Transverse colon (tissue), 3 donors: ENCODE data around the gene ALPK3.

Experiments used
- CTCF ChIP-seq, 5 experiments: fragments of 200-600 bp in 3 of 5; fragments of 450-650 bp in 2 of 5; sonication (generic) in 3 of 5; IDR thresholded peaks; 1 replicate in 2 of 5; 2 replicates in 3 of 5; pipeline ENCODE4 v1.5.1; 2016 to 2017; ENCODE audit warnings: antibody characterized with exemption in 5 of 5, inconsistent platforms in 3 of 5, mild to moderate bottlenecking in 2 of 5, moderate library complexity in 1 of 5
- EP300 ChIP-seq: sonication (generic); formaldehyde crosslinking; IDR thresholded peaks from one replicate; pipeline ENCODE4 v1.6.1; 2017; ENCODE audit warnings: antibody characterized with exemption, low read depth
- POLR2A ChIP-seq: fragments of 450-650 bp; IDR thresholded peaks from one replicate; pipeline ENCODE4 v1.6.1; 2016; ENCODE audit warnings: antibody characterized with exemption, mild to moderate bottlenecking, moderate library complexity

- no peak for TF ChIP-seq EP300
- peak; percentile 58 to 63 (median 59) for TF ChIP-seq CTCF (IDR thresholded peaks at IDR 0.05)
- TF ChIP-seq POLR2A: no peak
These were observed 61.3 kb downstream of the ALPK3 start for GRCh38 chr15:84878504-84878903.
